Gastroesophageal sphincter (tissue), 4 donors: ENCODE measurements around the gene RAB6B. TPM values are rescaled to one million over a fixed set of nuclear protein-coding genes. Genes with fewer than 3 reads are reported as not detected.

Experiments
- ATAC-seq: fragments of 150-250 bp; one replicate; pipeline ENCODE4 v1.9.1; 2016; ENCODE audit warnings: mild to moderate bottlenecking, moderate library complexity
- H3K27ac ChIP-seq, 4 donors: fragments of 200-600 bp; sonication (generic) in 3 of 4; 1 replicate in 3 of 4; 2 replicates in 1 of 4; pipeline ENCODE4 v1.5.1; 2016 to 2019
- H3K27me3 ChIP-seq: fragments of 200-600 bp; sonication (generic); one replicate; pipeline ENCODE4 v1.5.1; 2019
- H3K36me3 ChIP-seq, 2 donors: fragments of 200-600 bp; sonication (generic); one replicate each; pipeline ENCODE4 v1.5.1; 2019; ENCODE audit warnings: control low read depth in 1 of 2
- H3K4me1 ChIP-seq, 3 donors: fragments of 200-600 bp; sonication (generic); 1 replicate in 2 of 3; 2 replicates in 1 of 3; pipeline ENCODE4 v1.5.1; 2016 to 2019; ENCODE audit warnings: control low read depth in 2 of 3
- H3K4me3 ChIP-seq, 2 donors: fragments of 200-600 bp; sonication (generic); one replicate each; pipeline ENCODE4 v1.5.1; 2019; ENCODE audit warnings: mild to moderate bottlenecking in 1 of 2, moderate library complexity in 1 of 2
- H3K9me3 ChIP-seq, 3 donors: fragments of 200-600 bp; sonication (generic); one replicate each; pipeline ENCODE4 v1.5.1; 2017 to 2019; ENCODE audit warnings: control low read depth in 2 of 3
- EP300 ChIP-seq: sonication (generic); formaldehyde crosslinking; IDR thresholded peaks from one replicate; pipeline ENCODE4 v1.6.1; 2017; ENCODE audit warnings: antibody characterized with exemption, mild to moderate bottlenecking
- POLR2A ChIP-seq, 2 donors: fragments of 450-650 bp; IDR thresholded peaks; one replicate each; pipeline ENCODE4 v1.6.1; 2017; ENCODE audit warnings: antibody characterized with exemption in 2 of 2, mild to moderate bottlenecking in 2 of 2, moderate library complexity in 1 of 2
- POLR2AphosphoS5 ChIP-seq: sonication (generic); formaldehyde crosslinking; IDR thresholded peaks from one replicate; pipeline ENCODE4 v1.6.1; 2017; ENCODE audit warnings: antibody characterized with exemption
- WGBS, 2 donors: methylation state at CpG; one replicate each; pipeline ENCODE4 v1.1.5; 2018; ENCODE audit warnings: low coverage in 1 of 2; 5-methylcytosine and 5-hydroxymethylcytosine counted together
- total RNA-seq, 4 donors: library from RNA; depleted of rRNA; stranded (reverse); fragments of >200 nt; gene quantifications; one replicate each; pipeline ENCODE4 v1.1.0, GENCODE V29; 2016
- TF ChIP-seq, protein P1 (sequence below), 4 experiments: fragments of 200-600 bp in 2 of 4; fragments of 450-650 bp in 2 of 4; sonication (generic) in 1 of 4; IDR thresholded peaks; one replicate each; pipeline ENCODE4 v1.5.1; 2017 to 2019; ENCODE audit warnings: antibody characterized with exemption in 4 of 4, mild to moderate bottlenecking in 2 of 4, moderate library complexity in 2 of 4

Gene RAB6B
- total RNA-seq, 4 donors from 2014 or later = 5.0 to 16.1 (median 8.7) TPM

GRCh38 chr3:133799794-133800585, 95.7 kb downstream of the RAB6B start:
- no peak overlapping the region for H3K27ac ChIP-seq
- ATAC-seq = peak; percentile 53
- WGBS, 2 donors = 63 to 76% methylated on average over 6 of the region's 7 CpGs
- no peaks in the 10 kb centered on the region for H3K9me3 ChIP-seq
- H3K4me1 ChIP-seq = peaks cover 0 to under 1% (median 0%) of the 10 kb centered on the region in 3 donors
- H3K4me3 ChIP-seq = no peak overlapping the region
- TF ChIP-seq, protein P1, sequence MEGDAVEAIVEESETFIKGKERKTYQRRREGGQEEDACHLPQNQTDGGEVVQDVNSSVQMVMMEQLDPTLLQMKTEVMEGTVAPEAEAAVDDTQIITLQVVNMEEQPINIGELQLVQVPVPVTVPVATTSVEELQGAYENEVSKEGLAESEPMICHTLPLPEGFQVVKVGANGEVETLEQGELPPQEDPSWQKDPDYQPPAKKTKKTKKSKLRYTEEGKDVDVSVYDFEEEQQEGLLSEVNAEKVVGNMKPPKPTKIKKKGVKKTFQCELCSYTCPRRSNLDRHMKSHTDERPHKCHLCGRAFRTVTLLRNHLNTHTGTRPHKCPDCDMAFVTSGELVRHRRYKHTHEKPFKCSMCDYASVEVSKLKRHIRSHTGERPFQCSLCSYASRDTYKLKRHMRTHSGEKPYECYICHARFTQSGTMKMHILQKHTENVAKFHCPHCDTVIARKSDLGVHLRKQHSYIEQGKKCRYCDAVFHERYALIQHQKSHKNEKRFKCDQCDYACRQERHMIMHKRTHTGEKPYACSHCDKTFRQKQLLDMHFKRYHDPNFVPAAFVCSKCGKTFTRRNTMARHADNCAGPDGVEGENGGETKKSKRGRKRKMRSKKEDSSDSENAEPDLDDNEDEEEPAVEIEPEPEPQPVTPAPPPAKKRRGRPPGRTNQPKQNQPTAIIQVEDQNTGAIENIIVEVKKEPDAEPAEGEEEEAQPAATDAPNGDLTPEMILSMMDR (IDR thresholded peaks at IDR 0.05) = no peak
- no peaks in the 10 kb centered on the region for H3K27me3 ChIP-seq
- no peaks in the 10 kb centered on the region for H3K36me3 ChIP-seq

GRCh38 chr3:133797396-133798105, 98.1 kb downstream of the RAB6B start:
- TF ChIP-seq POLR2AphosphoS5 (no peak), EP300 (no peak), POLR2A (IDR thresholded peaks at IDR 0.05) (no peak)
- TF ChIP-seq, protein P1 (IDR thresholded peaks at IDR 0.05) = no peak
- no peaks in the 10 kb centered on the region for H3K4me1 ChIP-seq
- ATAC-seq = no peak
- no peak overlapping the region for H3K27ac ChIP-seq
- no peaks in the 10 kb centered on the region for H3K27me3 ChIP-seq
- 68 to 84% methylated on average over 3 of the region's 3 CpGs for WGBS, 2 donors
- H3K9me3 ChIP-seq = no peaks in the 10 kb centered on the region
- no peaks in the 10 kb centered on the region for H3K36me3 ChIP-seq
- H3K4me3 ChIP-seq = no peak overlapping the region

GRCh38 chr3:133792171-133792763, 103.4 kb downstream of the RAB6B start:
- ATAC-seq = no peak
- Histone ChIP-seq H3K36me3 (no peaks in the 10 kb centered on the region), H3K4me3 (no peak overlapping the region), H3K27ac (no peak overlapping the region), H3K27me3 (no peaks in the 10 kb centered on the region), H3K4me1 (no peaks in the 10 kb centered on the region), H3K9me3 (peaks cover 0 to 5% (median 0%) of the 10 kb centered on the region in 3 donors)
- TF ChIP-seq, protein P1 (IDR thresholded peaks at IDR 0.05) = no peak
- TF ChIP-seq EP300 = no peak
- no peak for TF ChIP-seq POLR2AphosphoS5
- no peak for TF ChIP-seq POLR2A (IDR thresholded peaks at IDR 0.05)
- 48 to 68% methylated on average over 8 to 9 of the region's 9 CpGs for WGBS, 2 donors

DNA sequence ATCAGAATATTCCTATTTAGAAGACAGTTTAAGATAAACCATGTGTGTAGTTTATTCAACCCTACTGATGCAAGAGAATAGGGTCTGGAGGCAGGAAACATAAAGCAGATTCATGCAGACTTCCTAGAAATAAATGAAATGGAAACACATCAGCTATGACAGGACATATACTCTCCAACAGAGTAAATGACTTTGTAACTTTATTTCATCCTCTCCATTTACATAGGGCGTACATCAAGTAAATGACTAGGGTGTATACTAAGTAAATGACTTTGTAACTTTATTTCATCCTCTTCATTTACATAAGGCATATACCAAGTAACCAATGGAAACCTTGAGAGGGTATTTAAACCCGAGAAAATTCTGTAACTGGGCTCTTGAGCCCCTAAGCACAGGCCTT, 107.7 kb downstream of the RAB6B start:
- peaks cover 0 to 5% (median 0%) of the 10 kb centered on the region in 3 donors for H3K9me3 ChIP-seq
- H3K27ac ChIP-seq = no peak overlapping the region
- H3K36me3 ChIP-seq = no peaks in the 10 kb centered on the region
- whole genome bisulfite sequencing, 2 donors = 65 to 78% methylated on average over 2 of the region's 2 CpGs
- no peaks in the 10 kb centered on the region for H3K4me1 ChIP-seq
- peaks cover 7% of the 10 kb centered on the region for H3K27me3 ChIP-seq
- no peak for ATAC-seq
- H3K4me3 ChIP-seq = no peak overlapping the region
- TF ChIP-seq POLR2A (IDR thresholded peaks at IDR 0.05) (no peak), POLR2AphosphoS5 (no peak), EP300 (no peak)
- TF ChIP-seq, protein P1 (IDR thresholded peaks at IDR 0.05) = no peak
